ENCODE results near the gene LRRC40. TPM values are rescaled to one million over a fixed set of nuclear protein-coding genes. Genes with fewer than 3 reads are reported as not detected.
"Not testable (repeated sequence)": the region's sequence is repeated elsewhere in the genome, so short reads cannot be mapped to it uniquely, and the experiment has no call there.

LRRC40 gene
- 31.9 and 33.8 TPM in 2 replicates for total RNA-seq (2014; rRNA removed)
- polyA plus RNA-seq (2012) = 5.3 TPM

GRCh38 chr1:70205434-70206118 lies at the start of gene LRRC40:
LRRC40 (minus strand) TSS chr1:70205579; CDS start chr1:70205540, 39 bp downstream.
- DNase-seq (ENCODE audit: low read depth) = peak; percentile 95

GRCh38 chr1:70248729-70249128 lies 43.4 kb upstream of the LRRC40 start:
- no peak for DNase-seq (ENCODE audit: low read depth)

GRCh38 chr1:70247768-70248167 lies 42.4 kb upstream of the LRRC40 start:
- no peak for DNase-seq (ENCODE audit: low read depth)

- DNase-seq (ENCODE audit: low read depth) = no peak
Observed at GRCh38 chr1:70247122-70247521, 41.7 kb upstream of the LRRC40 start.

GRCh38 chr1:70239940-70240339 lies 34.6 kb upstream of the LRRC40 start:
- DNase-seq (ENCODE audit: low read depth) = no peak

- DNase-seq (ENCODE audit: low read depth) = no peak
Observed at GRCh38 chr1:70234733-70235132, 29.4 kb upstream of the LRRC40 start.

- DNase-seq (ENCODE audit: low read depth) = no peak
Observed at GRCh38 chr1:70231475-70231874, 26.1 kb upstream of the LRRC40 start.

- DNase-seq (ENCODE audit: low read depth) = no peak
Observed at GRCh38 chr1:70228670-70229069, 23.3 kb upstream of the LRRC40 start.

- no peak for DNase-seq (ENCODE audit: low read depth)
Observed at GRCh38 chr1:70227439-70227838, 22.1 kb upstream of the LRRC40 start.

GRCh38 chr1:70224954-70225353 lies 19.6 kb upstream of the LRRC40 start:
- no peak for DNase-seq (ENCODE audit: low read depth)

- no peak for DNase-seq (ENCODE audit: low read depth)
Observed at GRCh38 chr1:70222716-70223235, 17.4 kb upstream of the LRRC40 start.

- peak; percentile 92 for DNase-seq (ENCODE audit: low read depth)
Observed at GRCh38 chr1:70221238-70222121, 16.1 kb upstream of the LRRC40 start, which contains the start of gene SRSF11. SRSF11 (plus strand) TSS chr1:70221380; CDS start chr1:70221637, 257 bp downstream.

GRCh38 chr1:70220517-70221237 lies 15.3 kb upstream of the LRRC40 start:
- DNase-seq (ENCODE audit: low read depth) = no peak

- DNase-seq (ENCODE audit: low read depth) = no peak
Observed at GRCh38 chr1:70220015-70220414, 14.6 kb upstream of the LRRC40 start.

GRCh38 chr1:70211541-70211940 lies 6.2 kb upstream of the LRRC40 start:
- DNase-seq (ENCODE audit: low read depth) = no peak

GRCh38 chr1:70210820-70211219 lies 5.4 kb upstream of the LRRC40 start:
- DNase-seq (ENCODE audit: low read depth) = no peak

GRCh38 chr1:70208292-70208691 lies 2.9 kb upstream of the LRRC40 start:
- no peak for DNase-seq (ENCODE audit: low read depth)

- DNase-seq (ENCODE audit: low read depth) = no peak
Observed at GRCh38 chr1:70207492-70207891, 2.1 kb upstream of the LRRC40 start.

- DNase-seq (ENCODE audit: low read depth) = not testable (repeated sequence)
Observed at GRCh38 chr1:70206833-70207232, 1.5 kb upstream of the LRRC40 start.

GRCh38 chr1:70205071-70205433 lies 327 bp downstream of the LRRC40 start:
- peak; percentile 10 for DNase-seq (ENCODE audit: low read depth)

GRCh38 chr1:70204600-70204999 lies 779 bp downstream of the LRRC40 start:
- DNase-seq (ENCODE audit: low read depth) = peak; percentile 19

GRCh38 chr1:70204139-70204538 lies 1.2 kb downstream of the LRRC40 start:
- no peak for DNase-seq (ENCODE audit: low read depth)
